A549 (cell line): Measurements from ENCODE around the gene FUCA1. TPM values are rescaled to one million over a fixed set of nuclear protein-coding genes. Genes with fewer than 3 reads are reported as not detected.

Experiments
- BHLHE40 ChIP-seq: IDR thresholded peaks from 2 replicates; pipeline ENCODE4 v1.6.1; 2012; ENCODE audit warnings: low read depth, low read length, inconsistent platforms
- CHD4 ChIP-seq: fragments of 200-600 bp; sonication (generic); IDR thresholded peaks from 2 replicates; pipeline ENCODE4 v1.6.1; 2016; ENCODE audit warnings: antibody characterized with exemption, mild to moderate bottlenecking, borderline replicate concordance
- EHF ChIP-seq: fragments of 250-450 bp; sonication (Bioruptor Pico); IDR thresholded peaks from 2 replicates; pipeline ENCODE4 v1.5.0; 2020; ENCODE audit warnings: mild to moderate bottlenecking
- EP300 ChIP-seq, 2 experiments: fragments of >200 bp; sonication (Bioruptor Twin); formaldehyde crosslinking; IDR thresholded peaks; 2 replicates in 1 of 2; 3 replicates in 1 of 2; pipeline ENCODE4 v1.6.1; 2016 to 2017
- FOSB ChIP-seq: fragments of 250-450 bp; sonication (Bioruptor Pico); IDR thresholded peaks from 2 replicates; pipeline ENCODE4 v1.5.0; 2020; ENCODE audit warnings: mild to moderate bottlenecking, moderate library complexity
- FOSL2 ChIP-seq, 2 experiments: fragments of 450-650 bp in 1 of 2; fragments of >200 bp in 1 of 2; sonication (Bioruptor Twin) in 1 of 2; formaldehyde crosslinking; IDR thresholded peaks; 2 replicates each; pipeline versions ENCODE4 v1.5.0 to v1.6.1; 2016 to 2020; ENCODE audit warnings: mild to moderate bottlenecking in 1 of 2, moderate library complexity in 1 of 2
- GATA3 ChIP-seq: IDR thresholded peaks from 2 replicates; pipeline ENCODE4 v1.6.1; 2012; ENCODE audit warnings: borderline replicate concordance
- JUN ChIP-seq, 2 experiments: fragments of >200 bp; sonication (Bioruptor Twin); formaldehyde crosslinking; IDR thresholded peaks; 2 replicates in 1 of 2; 3 replicates in 1 of 2; pipeline ENCODE4 v1.6.1; 2016 to 2017
- KDM5A ChIP-seq: fragments of 200-600 bp; sonication (generic); IDR thresholded peaks from 2 replicates; pipeline ENCODE4 v1.6.1; 2016; ENCODE audit warnings: antibody characterized with exemption, mild to moderate bottlenecking
- MYC ChIP-seq: IDR thresholded peaks from 2 replicates; pipeline ENCODE4 v1.6.1; 2012; ENCODE audit warnings: mild to moderate bottlenecking, inconsistent platforms, low read length, improper control_type of control experiment, borderline replicate concordance
- NFE2L2 ChIP-seq: fragments of 150-350 bp; conservative IDR thresholded peaks from 2 replicates; pipeline ENCODE4 v1.6.1; 2014; ENCODE audit warnings: low read length
- NR3C1 ChIP-seq: fragments of >200 bp; sonication (Bioruptor Twin); formaldehyde crosslinking; IDR thresholded peaks from 3 replicates; pipeline ENCODE4 v1.6.1; 2017
- POLR2A ChIP-seq: IDR thresholded peaks from 2 replicates; pipeline ENCODE4 v1.6.1; 2012; ENCODE audit warnings: mild to moderate bottlenecking, low read length
- RNF2 ChIP-seq: fragments of 200-600 bp; sonication (generic); IDR thresholded peaks from 2 replicates; pipeline ENCODE4 v1.6.1; 2016; ENCODE audit warnings: low read depth, mild to moderate bottlenecking, antibody characterized with exemption, moderate library complexity, borderline replicate concordance
- ZC3H11A ChIP-seq: fragments of 450-650 bp; IDR thresholded peaks from 2 replicates; pipeline ENCODE4 v1.6.1; 2014; ENCODE audit warnings: antibody characterized with exemption, mild to moderate bottlenecking
- ZFP36 ChIP-seq: fragments of 450-650 bp; IDR thresholded peaks from 2 replicates; pipeline ENCODE4 v1.6.1; 2014; ENCODE audit warnings: borderline replicate concordance; ENCODE audit not compliant: partially characterized antibody
- ZNF302 ChIP-seq: fragments of 250-450 bp; sonication (Bioruptor Pico); IDR thresholded peaks from 2 replicates; pipeline ENCODE4 v1.9.0; 2021; ENCODE audit warnings: inconsistent platforms, mild to moderate bottlenecking, moderate library complexity
- ZSCAN20 ChIP-seq: fragments of 250-450 bp; sonication (Bioruptor Pico); IDR thresholded peaks from 2 replicates; pipeline ENCODE4 v1.8.0; 2022; ENCODE audit warnings: mild to moderate bottlenecking, moderate library complexity
- polyA plus RNA-seq, 4 experiments: library from polyadenylated mRNA; depleted of rRNA in 3 of 4; stranded (reverse); fragments of >200 nt; fragmentation: RNase III in 1 of 4; extraction: RNeasy Plus Mini Kit Qiagen cat#74134 plus additional on column Dnase treatment in 1 of 4; gene quantifications; 2 replicates in 3 of 4; 3 replicates in 1 of 4; pipeline ENCODE4 v1.2.3, GENCODE V29; 2011 to 2017
- TF ChIP-seq, protein P1 (sequence below): IDR thresholded peaks from 2 replicates; pipeline ENCODE4 v1.6.1; 2012
- TF ChIP-seq, protein P2 (sequence below): fragments of 250-450 bp; sonication (Bioruptor Pico); IDR thresholded peaks from 2 replicates; pipeline ENCODE4 v1.5.0; 2021; ENCODE audit warnings: mild to moderate bottlenecking, moderate library complexity, borderline replicate concordance
- TF ChIP-seq, protein P3 (sequence below): fragments of 200-600 bp; sonication (generic); IDR thresholded peaks from 2 replicates; pipeline ENCODE4 v1.6.1; 2016; ENCODE audit warnings: antibody characterized with exemption, mild to moderate bottlenecking, moderate library complexity
- TF ChIP-seq, protein P4 (sequence below): IDR thresholded peaks from 2 replicates; pipeline ENCODE4 v1.6.1; 2012; ENCODE audit warnings: low read depth, borderline replicate concordance

FUCA1 gene
- polyA plus RNA-seq, 2 of the 4 experiments (the other 2 are of a cell fraction), result 9.7 to 16.1 TPM

DNA sequence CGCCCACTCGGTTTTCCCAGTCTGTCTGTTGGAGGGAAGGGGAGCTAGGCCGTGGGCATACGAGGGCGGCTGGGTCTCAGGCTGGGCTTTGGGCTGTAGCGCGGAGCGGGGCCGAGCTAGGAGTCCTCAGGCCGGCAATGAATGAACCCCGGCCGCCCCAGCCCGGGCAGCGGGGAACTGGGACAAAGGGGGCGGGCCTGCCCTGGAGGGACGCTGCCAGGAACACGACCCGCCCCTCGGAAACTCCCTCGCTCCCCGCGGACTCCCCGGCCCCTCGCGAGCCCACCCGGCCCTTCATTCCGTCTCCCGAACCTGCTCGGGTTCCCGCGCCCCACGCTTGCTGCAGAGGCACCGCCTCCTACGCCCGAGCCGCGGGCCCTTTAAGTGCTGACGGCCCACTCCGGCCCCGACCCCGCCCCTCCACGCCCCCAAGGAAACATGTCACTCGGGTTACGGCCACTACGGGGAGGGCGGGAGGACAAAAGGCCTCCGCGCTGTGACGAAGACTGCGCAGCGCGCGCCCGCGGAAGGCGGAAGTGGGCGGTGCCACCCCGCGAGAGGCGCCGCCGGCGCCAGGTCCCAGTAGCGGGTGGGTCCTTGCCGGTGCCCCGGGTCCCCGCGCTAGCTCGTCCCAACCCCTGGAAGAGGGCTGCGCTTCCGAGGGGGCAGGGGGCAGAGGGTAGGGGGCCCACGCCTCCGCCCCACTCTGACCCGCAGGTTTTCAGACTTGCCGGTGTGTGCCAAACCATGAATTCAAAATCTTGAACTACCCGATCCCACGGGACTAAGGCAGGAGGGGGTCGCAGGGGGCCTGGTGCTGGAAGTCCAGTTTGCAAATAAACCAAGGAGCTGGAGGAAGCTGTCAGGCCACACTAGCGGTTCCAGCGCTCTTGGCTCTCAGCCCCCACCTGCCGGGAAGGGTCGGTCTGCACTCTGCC, 67.4 kb downstream of the FUCA1 start, which contains the start of gene GALE (continued):
- TF ChIP-seq, protein P1, sequence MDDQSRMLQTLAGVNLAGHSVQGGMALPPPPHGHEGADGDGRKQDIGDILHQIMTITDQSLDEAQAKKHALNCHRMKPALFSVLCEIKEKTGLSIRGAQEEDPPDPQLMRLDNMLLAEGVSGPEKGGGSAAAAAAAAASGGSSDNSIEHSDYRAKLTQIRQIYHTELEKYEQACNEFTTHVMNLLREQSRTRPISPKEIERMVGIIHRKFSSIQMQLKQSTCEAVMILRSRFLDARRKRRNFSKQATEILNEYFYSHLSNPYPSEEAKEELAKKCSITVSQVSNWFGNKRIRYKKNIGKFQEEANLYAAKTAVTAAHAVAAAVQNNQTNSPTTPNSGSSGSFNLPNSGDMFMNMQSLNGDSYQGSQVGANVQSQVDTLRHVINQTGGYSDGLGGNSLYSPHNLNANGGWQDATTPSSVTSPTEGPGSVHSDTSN, result peak; percentile 64
- TF ChIP-seq, protein P2, sequence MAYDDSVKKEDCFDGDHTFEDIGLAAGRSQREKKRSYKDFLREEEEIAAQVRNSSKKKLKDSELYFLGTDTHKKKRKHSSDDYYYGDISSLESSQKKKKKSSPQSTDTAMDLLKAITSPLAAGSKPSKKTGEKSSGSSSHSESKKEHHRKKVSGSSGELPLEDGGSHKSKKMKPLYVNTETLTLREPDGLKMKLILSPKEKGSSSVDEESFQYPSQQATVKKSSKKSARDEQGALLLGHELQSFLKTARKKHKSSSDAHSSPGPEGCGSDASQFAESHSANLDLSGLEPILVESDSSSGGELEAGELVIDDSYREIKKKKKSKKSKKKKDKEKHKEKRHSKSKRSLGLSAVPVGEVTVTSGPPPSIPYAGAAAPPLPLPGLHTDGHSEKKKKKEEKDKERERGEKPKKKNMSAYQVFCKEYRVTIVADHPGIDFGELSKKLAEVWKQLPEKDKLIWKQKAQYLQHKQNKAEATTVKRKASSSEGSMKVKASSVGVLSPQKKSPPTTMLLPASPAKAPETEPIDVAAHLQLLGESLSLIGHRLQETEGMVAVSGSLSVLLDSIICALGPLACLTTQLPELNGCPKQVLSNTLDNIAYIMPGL (CRISPR knock-in tag), result no peak
- TF ChIP-seq POLR2A (peak; percentile 42; the same call in 1 of the 2 replicates), NR3C1 (no peak), ZFP36 (no peak), EP300 (IDR thresholded peaks at IDR 0.05) (no peak), BHLHE40 (no peak), CHD4 (no peak), RNF2 (no peak), FOSL2 (IDR thresholded peaks at IDR 0.05) (no peak), FOSL2 (CRISPR knock-in tag; IDR thresholded peaks at IDR 0.05) (no peak), JUN (IDR thresholded peaks at IDR 0.05) (peak in 1 of 2 experiments; percentile 89; a peak in 3 of 5 replicates), EHF (CRISPR knock-in tag) (no peak), ZNF302 (CRISPR knock-in tag) (no peak), FOSB (no peak), GATA3 (peak; percentile 20; the same call in 1 of the 2 replicates), KDM5A (no peak), ZSCAN20 (CRISPR knock-in tag) (no peak), NFE2L2 (no peak), ZC3H11A (no peak), MYC (no peak)
- TF ChIP-seq, protein P3, sequence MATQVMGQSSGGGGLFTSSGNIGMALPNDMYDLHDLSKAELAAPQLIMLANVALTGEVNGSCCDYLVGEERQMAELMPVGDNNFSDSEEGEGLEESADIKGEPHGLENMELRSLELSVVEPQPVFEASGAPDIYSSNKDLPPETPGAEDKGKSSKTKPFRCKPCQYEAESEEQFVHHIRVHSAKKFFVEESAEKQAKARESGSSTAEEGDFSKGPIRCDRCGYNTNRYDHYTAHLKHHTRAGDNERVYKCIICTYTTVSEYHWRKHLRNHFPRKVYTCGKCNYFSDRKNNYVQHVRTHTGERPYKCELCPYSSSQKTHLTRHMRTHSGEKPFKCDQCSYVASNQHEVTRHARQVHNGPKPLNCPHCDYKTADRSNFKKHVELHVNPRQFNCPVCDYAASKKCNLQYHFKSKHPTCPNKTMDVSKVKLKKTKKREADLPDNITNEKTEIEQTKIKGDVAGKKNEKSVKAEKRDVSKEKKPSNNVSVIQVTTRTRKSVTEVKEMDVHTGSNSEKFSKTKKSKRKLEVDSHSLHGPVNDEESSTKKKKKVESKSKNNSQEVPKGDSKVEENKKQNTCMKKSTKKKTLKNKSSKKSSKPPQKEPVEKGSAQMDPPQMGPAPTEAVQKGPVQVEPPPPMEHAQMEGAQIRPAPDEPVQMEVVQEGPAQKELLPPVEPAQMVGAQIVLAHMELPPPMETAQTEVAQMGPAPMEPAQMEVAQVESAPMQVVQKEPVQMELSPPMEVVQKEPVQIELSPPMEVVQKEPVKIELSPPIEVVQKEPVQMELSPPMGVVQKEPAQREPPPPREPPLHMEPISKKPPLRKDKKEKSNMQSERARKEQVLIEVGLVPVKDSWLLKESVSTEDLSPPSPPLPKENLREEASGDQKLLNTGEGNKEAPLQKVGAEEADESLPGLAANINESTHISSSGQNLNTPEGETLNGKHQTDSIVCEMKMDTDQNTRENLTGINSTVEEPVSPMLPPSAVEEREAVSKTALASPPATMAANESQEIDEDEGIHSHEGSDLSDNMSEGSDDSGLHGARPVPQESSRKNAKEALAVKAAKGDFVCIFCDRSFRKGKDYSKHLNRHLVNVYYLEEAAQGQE, result no peak
- TF ChIP-seq, protein P4, sequence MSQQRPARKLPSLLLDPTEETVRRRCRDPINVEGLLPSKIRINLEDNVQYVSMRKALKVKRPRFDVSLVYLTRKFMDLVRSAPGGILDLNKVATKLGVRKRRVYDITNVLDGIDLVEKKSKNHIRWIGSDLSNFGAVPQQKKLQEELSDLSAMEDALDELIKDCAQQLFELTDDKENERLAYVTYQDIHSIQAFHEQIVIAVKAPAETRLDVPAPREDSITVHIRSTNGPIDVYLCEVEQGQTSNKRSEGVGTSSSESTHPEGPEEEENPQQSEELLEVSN, result 0 out of 2 replicates have a peak, but pooled peaks have one; percentile 17
